Measurements from ENCODE around the gene MVB12B.
"Not testable (repeated sequence)": the region's sequence is repeated elsewhere in the genome, so short reads cannot be mapped to it uniquely, and the experiment has no call there.

The MVB12B gene

DNA sequence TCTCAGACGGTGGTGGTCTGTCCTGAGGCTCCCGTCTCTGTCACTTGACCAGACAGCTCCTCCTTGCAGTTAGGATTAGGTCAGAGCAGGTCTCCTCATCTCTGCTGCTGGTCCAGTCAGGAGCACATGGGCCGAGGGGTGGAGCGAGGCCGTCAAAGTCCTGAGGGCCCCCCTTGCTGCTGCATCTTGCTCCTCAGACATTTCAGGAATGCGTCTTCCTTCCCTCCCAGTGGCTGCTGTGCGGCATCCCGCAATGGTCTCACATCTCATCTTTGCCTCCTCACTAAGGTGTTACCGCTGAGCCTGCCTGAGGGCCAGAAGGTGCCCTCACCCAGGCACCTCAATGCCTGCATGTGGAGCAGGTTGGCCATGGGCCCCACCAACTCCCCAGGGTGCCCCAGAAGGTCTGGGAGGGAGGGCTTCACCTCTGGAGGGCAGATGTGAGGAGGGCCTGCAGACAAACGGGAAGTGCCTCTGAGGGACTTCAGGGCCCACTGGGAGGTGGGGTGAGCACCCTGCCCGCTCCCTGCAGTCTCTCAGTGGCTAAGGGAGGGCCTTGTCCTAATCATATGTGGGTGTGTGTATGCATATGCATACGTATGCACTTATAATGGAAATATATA is 149.4 kb downstream of the MVB12B start:
- peak; percentile 33 for DNase-seq

DNA sequence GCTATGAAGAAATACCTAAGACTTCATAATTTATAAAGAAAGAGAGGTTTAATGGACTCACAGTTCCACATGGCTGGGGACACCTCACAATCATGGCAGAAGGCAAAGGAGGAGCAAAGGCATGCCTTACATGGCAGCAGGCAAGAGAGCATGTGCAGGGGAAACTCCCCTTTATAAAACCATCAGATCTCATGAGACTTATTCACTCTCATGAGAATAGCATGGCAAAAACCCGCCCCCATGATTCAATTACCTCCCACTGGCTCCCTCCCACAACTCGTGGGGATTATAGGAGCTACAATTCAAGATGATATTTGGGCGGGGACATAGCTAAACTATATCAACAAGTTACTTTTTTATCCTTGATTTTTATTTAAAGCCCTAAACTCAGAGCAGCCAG is 150.8 kb downstream of the MVB12B start:
- DNase-seq = not testable (repeated sequence)

DNA sequence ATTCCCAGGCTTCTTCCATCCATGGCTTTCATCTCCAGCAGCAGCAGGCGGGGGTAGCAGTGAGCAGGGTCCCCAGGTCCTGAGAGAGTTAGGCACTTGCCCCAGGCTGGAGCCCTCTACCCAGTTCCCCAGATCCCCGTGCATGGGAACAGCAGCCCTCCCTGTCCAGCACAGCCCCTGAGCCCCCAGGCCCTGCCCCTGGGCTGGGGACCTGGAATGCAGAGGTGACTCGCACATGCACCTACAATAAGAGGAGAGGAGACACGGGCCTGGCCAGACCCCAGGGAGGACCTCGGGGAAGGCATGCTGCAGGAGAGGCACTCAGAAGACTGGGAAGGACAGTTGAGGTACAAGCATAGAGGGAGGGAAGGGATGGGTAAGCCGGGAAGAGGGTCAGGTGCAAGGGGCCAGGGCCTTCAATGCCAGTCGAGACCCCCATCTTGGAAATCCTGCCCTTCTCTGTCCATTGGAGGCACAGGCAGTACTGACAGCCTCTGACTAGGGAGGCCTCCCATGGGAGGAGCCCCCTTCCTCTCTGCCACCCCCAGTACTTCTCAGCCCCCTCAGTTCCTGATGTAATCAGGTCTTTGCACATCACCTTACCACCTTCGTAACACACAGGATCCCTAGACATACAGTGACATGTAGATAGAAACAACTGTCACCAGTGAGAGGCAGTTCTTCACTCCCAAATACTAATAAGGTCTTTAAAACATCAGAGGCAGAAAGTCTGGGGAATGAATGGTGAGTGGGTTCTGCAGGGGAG is 151.8 kb downstream of the MVB12B start:
- no peak for DNase-seq

DNA sequence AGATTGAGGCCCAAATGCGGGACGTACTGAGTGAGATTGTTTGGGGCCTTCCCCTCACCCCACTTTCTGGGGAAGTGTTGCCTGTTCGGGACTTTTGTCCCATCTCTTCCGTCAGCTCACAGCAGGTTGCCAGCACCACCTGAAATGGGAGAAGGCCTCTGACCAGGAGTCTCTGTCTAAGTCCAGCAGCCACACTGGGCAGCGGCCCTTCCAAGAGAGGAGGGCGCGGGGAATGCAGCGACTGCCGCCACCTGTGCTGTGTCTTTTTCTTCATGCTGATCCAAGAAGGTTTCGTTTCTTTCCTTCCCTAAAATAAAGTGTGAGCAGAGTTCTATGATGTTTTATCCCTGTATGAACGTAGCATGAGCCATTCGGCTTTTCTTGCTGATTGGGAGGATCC is 152.9 kb downstream of the MVB12B start:
- no peak for DNase-seq

DNA sequence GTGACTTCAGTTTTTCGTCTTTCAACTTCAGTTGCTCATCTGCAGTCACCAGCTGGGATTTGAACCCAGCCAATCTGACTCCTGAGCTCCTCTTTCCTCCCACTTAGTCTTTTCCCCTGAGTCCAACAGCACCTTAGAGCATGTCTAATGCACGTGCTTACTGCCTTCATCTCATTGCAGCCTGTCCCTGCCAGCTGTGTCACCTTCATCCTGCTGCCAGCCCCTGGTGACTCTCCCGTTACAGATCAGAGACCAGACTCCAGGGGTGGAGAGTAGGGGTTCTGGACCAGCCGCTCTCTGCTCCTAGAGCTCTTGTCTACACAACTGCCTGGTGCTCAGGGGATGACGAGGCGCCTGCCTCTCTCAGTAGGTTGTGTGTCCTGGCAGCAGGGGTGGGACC is 154.2 kb downstream of the MVB12B start:
- no peak for DNase-seq

DNA sequence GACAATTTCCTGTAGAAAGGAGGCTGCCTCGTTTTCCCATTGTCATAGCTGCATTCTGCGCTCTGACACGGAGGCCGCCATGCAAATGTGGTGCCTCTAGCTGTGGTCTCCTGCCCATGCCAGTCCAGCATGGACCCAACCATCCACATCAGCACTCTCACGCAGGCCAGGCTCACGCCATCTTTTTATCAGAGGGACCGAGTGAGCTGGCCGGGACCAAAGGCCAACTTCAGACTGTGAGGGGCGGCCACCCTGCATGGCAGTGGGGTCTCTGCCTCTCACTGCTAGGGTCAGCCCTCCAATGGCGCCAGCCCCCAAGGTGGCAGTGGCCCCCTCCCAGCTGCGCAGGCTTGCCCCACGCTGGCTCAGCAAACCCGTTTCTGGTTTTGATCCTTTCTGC is 155.2 kb downstream of the MVB12B start:
- no peak for DNase-seq

DNA sequence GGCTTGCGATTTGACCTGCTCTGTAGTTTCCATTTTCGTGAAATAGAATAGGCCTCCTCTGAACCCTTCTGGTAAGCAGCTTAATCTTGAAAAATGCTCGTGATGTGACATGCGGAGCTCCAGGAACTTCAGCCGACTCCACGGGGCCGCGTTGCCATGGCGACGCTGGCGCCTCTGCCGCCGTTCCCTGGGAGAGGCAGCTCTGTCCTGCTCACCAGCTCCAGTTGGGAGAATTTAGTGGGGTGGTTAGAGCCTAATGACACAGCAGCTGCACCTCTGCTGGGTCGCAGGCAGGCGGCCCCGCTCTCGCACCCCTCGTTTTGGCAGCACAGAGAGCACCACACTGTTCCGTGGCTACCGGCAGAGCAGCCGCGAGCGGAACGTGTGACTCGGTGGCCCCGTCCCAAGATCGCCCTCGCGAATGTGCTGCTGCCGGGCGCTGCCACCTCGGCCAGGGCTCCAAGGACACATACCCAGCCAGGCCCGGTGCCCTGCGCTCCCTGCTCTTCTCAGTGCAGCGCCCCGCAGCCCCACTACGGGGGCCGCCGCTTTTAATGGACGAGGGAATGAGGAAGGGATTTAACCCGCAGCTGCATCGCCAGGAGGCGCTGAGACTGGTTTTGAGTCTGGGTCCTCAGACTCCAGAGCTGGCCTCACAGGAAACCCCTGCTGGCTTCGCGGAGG is 155.9 kb downstream of the MVB12B start:
- DNase-seq = peak; percentile 65

DNA sequence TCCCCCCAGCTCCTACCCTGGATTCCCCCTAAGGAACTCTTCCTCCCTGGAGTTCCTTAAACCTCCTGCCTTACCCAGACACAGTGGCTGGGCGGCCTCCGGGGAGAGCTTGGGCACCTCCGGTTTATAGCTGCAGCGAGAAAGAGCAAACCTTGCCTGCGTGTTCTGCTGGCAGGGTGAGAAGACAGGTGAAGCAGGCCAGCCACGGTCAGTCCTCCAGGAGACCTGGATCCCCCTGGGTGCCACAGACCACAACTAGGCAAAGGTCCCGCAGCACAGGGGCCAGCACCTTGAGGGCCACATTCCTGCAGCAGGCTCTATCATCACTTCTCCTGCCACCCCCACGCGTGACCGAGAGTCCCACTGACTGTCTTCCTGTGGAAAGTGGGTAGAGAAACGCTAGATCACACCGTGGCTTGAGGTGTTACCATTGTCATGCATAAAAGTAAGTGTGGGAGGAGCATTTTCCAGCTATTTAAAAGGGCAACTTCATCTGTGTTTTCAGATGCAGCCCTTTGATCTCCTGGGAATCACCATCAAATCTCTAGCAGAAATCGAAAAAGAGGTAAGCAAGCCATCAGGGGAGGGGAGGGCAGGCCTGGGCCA is 156.9 kb downstream of the MVB12B start:
- no peak for DNase-seq

DNA sequence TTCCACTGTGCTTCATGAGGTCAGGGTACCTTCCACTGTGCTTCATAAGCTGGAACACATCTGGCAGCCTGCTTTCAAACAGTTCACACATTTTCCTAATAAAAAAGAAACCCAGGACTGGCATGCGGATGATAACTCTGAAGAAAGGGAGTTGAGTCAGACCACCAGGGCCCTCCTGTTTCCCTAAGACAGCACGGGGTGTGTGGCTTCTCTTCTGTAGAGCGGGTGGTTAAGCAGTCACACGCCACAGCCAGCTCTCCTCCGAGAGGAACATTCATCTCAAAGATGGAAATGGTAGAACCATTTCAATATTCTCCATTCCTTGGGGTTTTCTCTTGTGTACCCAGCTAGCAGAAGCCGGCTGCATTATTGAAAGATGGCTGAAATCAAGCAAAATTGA is 159.0 kb downstream of the MVB12B start:
- DNase-seq = no peak

DNA sequence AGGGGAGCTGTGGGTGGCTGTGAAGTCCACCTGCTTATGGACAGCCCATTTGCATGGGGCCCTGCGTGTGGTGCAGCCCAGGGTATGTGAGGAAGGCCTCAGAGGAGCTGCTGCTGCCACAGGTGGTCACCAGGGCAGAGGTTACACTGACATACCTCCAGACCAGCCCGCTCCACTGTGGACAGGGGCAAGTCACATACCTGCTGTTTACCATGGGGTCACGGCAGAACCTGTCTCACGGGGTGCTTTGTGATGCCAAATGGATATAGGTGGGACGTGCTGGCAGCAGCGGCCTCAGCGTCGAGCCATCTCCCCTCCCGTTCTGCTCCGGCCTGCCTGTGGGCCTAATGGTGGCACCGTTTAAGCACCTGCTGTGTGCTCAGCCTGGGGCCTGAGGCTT is 159.6 kb downstream of the MVB12B start:
- no peak for DNase-seq

DNA sequence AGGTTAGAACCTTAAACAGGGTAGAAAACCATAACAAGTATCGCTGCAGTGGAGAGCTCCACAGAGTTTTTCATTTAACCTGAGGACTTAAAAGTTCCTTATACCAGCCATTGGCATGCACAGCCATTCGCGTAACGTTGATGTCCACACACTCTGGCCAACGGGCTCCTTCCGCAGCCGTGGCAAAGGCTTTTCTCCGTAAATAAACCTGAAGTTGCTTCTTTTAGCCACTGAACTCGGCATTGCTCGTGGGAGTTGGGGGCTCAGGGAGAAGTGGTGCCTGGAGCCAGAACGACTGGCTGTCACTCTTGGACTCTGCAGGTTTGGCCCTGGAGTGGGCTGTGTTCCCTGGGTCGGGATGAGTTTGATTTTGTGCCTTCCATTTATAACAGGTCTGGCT is 161.2 kb downstream of the MVB12B start:
- no peak for DNase-seq

DNA sequence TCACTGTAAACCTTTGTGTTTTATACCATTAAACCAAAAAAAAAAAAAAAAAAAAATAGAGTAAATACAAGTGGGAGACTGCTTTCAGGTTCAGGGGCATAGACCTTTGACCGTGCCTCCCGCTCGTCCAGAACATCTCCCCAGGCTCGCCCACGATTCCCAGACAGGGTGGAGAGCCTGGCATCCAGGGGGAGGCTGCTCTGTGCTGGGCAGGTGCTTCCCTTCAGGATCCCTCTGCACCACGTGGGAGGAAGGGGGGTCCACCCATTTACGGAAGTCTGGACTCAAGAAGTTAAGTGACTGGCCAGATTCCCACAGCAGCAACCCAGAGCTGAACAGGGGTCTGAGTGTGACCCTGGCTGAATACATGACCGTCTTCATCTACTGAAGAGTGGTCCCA is 161.7 kb downstream of the MVB12B start:
- DNase-seq = no peak

DNA sequence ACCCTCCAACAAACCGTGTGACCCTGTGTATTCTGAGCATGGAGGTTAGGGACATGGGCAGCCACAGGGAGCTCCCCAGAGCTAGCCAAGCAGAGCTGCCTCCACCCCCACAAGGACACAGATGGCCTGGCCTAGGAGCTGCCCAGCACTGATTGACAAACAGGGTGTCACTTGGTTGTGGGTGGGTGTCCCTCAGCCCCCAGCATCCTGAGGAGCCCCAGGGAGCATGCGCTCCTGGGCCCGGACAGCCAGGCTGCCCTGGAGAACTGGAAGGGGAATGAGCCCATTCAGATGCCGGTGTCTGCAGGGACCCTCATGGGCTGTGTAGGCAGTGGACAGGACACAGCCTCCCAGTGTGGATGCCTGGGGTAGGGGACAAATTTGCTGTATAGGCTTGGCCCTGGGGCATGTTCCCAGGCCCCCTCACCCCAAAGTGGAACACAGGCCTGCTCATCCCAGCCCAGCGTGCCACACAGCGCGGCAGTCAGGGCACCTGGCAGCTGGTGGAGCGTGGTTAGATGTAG is 162.3 kb downstream of the MVB12B start:
- DNase-seq = no peak

DNA sequence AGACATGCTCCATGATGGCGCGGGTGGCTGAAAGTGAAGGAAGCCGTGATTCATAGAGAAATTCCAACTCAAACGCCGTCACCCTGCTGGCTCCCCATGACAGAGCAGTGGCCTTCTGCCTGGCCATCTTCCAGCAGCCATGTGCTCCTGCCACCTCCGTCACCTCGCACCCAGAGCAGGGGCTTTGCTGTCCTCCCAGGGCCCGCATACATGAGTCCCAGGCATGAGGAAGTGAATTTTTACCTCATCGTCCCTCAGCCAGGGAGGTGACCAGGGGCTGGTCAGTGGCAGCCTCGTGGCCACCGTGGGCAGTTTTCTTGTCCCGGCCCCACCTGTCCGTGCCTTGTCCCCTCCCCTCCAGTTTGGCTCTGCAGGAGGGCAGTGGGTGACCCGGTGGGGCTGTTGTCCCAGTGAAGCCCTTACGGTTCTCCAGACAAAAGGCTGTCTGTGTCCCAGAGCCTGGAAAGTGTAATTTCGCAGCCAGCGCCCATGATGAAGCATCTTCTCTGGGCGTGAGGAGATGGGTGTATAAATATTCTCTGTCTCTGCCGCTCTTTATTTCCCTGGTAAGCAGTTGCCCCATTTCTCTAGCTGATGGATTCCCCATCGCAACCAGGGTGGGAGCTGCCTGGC is 163.1 kb downstream of the MVB12B start:
- no peak for DNase-seq

DNA sequence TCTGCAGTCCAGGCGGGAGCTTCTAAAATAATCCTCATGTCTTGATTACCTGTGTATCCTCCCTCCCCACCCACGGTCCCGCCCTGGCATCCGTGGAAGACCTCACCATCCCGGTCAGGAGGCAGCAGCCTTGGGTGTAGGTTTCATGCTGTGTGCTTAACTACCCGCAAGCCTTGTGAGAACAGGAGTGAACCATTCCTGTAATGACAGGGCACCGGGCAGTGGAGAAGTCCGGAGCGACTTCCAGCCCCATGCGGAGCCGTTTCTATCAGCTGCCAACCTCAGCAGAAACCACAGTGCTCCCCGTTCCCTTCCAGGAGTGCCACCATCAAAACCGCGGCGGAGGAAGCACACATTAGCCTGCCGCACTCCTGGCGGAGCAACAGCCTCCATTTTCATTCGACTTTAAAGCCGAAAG is 163.6 kb downstream of the MVB12B start:
- DNase-seq = no peak

DNA sequence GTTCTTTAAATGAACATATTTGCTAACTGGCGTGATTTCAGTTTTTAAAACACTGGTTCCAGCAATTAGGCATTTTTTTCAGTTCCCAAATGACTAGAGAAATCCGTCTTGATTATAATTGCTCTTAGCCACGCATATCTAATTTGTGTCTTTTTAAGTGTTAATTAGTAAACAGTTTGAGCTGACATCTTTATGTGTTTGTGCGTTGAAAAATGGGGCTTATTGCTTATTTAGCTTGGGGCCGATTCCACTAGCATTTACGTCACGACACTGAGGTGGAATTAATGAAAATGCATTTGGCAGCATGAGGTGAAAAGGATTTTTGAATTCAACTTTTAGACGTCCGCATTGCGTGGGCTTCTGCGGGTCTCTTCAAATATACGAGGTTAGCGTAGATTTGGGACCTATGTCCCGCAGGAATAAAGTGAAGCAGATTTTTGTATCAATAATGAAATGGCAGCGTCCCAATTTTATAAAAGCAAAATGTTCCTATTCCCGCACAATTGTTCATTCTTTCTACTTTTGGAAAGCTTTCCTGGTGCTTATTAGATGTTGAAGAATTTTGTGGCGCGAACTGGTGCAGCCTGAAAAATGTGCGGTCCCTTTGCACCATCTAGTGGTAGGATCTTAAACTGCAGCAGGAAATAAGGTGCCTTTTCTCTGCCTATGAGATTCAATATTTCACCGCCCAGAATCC is 164.4 kb downstream of the MVB12B start:
- peak; percentile 51 for DNase-seq

DNA sequence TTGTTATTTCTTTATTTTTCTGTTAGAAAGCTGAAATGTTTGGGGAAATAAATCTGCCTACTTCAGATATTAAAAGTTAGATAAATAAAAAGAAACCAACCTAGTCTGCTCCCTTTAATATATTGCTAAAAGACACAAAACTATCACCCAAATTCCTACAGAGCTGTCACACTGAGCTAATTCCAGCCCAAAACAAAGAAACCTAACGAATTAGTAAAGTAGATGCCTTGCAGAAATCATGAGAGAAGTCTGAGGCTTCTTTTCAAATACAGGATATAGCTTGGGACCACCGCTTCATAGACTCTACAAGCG is 164.9 kb downstream of the MVB12B start:
- no peak for DNase-seq

DNA sequence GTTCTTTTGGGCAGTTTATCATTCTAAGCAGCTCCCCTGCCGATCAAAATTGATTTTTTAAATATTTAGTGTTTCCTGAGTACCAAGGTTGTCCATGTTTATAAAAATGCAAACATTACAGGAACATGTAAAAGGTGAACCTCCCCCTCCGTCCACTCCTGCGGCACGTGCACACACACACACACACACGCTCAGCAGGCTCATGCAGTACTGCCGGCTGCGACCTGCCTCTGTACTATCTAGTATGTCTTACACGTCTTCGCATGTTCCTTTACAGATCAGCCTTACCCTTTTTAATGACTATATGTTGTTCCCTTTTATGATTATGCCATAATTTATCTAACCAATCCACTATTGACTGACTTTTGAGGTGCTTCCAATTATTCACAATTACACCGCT is 165.3 kb downstream of the MVB12B start:
- no peak for DNase-seq

DNA sequence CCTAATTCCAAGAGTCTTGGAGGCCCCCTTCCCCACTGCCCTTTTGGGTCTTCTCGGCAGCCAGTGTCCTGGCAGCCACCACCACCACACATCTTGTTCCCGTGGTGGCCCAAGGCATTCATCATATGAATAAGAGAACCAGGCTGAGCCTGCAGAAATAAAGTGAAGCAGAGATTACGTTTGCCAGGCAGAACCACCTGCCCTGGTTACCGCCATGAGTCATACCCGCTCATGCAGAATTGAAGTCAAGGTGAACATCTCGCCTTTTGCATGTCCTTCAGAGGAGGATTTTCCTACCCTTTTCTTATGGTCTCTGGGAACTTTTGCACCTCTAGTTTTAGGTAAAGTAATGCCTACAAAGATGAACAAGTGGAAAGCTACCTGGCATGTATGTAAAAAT is 167.6 kb downstream of the MVB12B start:
- DNase-seq = no peak

DNA sequence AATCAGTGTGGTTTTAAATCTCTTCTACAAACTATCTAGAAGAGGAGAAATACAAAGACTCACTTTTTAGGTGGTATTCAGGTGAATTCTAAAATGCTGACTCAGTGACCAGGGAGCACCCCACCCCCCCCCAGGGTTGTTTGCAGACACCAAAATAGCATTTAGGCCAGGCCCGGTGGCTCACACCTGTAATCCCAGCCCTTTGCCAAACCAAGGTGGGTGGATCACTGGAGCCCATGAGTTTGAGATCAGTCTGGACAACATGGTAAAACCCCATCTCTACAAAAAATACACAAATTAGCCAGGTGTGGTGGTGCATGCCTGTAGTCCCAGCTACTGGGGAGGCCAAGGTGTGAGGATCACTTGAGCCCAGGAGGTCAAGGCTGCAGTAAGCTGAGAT is 168.1 kb downstream of the MVB12B start:
- no peak for DNase-seq

DNA sequence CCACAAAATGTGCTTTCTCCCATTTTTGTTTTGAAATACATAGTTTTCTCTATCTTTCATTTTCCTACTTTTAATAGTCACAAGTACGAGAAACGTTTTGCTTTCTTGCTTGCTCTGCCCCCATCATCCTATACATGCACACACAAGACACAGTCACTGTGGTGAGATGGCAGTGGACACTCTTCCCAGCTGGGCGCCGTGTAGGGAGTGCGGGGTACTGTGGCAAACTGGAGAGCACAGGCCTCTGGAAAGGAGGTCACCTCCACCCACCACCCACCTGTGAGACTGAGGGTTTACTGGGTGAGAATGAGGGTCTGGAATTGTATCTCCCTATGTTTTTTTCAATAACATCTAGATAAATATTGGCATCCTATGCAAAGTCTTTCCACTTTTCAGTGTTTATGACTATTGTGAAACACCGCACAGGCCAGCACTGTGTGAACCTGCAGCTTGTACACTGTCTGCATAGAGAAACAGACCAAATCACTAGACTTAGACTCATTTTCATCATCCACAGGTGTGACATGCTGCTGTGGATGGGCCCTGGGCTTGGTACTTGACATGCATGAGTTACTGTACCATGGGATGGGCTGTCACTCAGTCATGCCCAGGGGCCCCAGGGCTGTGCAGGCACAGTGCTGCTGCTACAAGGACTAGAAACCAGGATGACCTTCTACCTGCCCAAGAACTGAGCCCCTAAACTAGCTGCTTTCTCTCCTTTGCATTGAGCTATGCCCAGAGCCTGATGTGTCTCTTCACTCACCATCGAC is 169.0 kb downstream of the MVB12B start:
- DNase-seq = no peak

DNA sequence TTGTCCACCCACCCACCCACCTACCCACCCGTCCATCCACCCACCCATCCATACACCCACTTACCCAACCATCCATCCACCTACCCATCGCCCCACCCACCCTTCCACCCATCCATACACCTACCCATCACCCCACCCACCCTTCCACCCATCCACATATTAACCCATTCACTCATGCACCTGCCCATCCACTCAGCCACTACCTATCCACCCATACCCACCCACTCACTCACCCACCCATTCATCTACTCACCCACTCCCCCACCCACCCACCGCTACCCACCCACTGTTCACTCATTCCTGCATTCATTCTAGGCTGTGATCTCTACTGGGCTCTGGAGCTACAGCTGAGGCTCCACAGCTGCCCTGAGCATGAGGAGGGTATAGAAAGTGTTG is 169.6 kb downstream of the MVB12B start:
- no peak for DNase-seq

Data from fibroblast of skin of abdomen (primary cell).